HEK293 (cell line): ENCODE measurements around the gene OR6V1.
"Not testable (repeated sequence)": the region's sequence is repeated elsewhere in the genome, so short reads cannot be mapped to it uniquely, and the experiment has no call there.

Experiments
- CTCF ChIP-seq: fragments of 450-650 bp; formaldehyde crosslinking; IDR thresholded peaks from 2 replicates; pipeline ENCODE4 v1.5.1; 2016; ENCODE audit warnings: missing biosample characterization, missing genetic modification characterization
- ELK4 ChIP-seq: IDR thresholded peaks from 2 replicates; pipeline ENCODE4 v1.6.1; 2011; ENCODE audit warnings: mild to moderate bottlenecking, low read depth, low read length, borderline replicate concordance
- KLF16 ChIP-seq: fragments of 450-650 bp; formaldehyde crosslinking; IDR thresholded peaks from 2 replicates; pipeline ENCODE4 v1.5.1; 2017; ENCODE audit warnings: missing biosample characterization, missing genetic modification characterization
- PBX3 ChIP-seq: sonication (generic); formaldehyde crosslinking; IDR thresholded peaks from 2 replicates; pipeline ENCODE4 v1.8.1; 2022; ENCODE audit warnings: mild to moderate bottlenecking, moderate library complexity, missing genetic modification reagents
- PRDM10 ChIP-seq: fragments of 450-650 bp; formaldehyde crosslinking; IDR thresholded peaks from 2 replicates; pipeline ENCODE4 v1.5.1; 2016; ENCODE audit warnings: missing biosample characterization, missing genetic modification characterization
- SP3 ChIP-seq: fragments of 450-650 bp; formaldehyde crosslinking; IDR thresholded peaks from 2 replicates; pipeline ENCODE4 v1.5.1; 2016; ENCODE audit warnings: missing biosample characterization, missing genetic modification characterization
- TRIM28 ChIP-seq: IDR thresholded peaks from 2 replicates; pipeline ENCODE4 v1.6.1; 2011; ENCODE audit warnings: low read length, control low read depth, borderline replicate concordance
- YY1 ChIP-seq: fragments of 450-650 bp; formaldehyde crosslinking; IDR thresholded peaks from 2 replicates; pipeline ENCODE4 v1.5.1; 2018; ENCODE audit warnings: missing biosample characterization, missing genetic modification characterization
- ZNF274 ChIP-seq, 2 experiments: fragments of 200-500 bp in 1 of 2; fragments of 450-650 bp in 1 of 2; sonication (Bioruptor generic) in 1 of 2; formaldehyde crosslinking in 1 of 2; IDR thresholded peaks; 2 replicates each; pipeline versions ENCODE4 v1.5.1 to v1.6.1; 2014 to 2016; ENCODE audit warnings: borderline replicate concordance in 1 of 2, inconsistent platforms in 1 of 2, low read length in 1 of 2, missing biosample characterization in 1 of 2, missing genetic modification characterization in 1 of 2
- ZNF433 ChIP-seq: fragments of 450-650 bp; formaldehyde crosslinking; IDR thresholded peaks from 2 replicates; pipeline ENCODE4 v1.5.1; 2016; ENCODE audit warnings: missing biosample characterization, missing genetic modification characterization, low read depth
- ZNF449 ChIP-seq: fragments of 450-650 bp; formaldehyde crosslinking; IDR thresholded peaks from 2 replicates; pipeline ENCODE4 v1.5.1; 2017; ENCODE audit warnings: missing biosample characterization, mild to moderate bottlenecking, missing genetic modification characterization, moderate library complexity
- ZNF843 ChIP-seq: fragments of 450-650 bp; formaldehyde crosslinking; IDR thresholded peaks from 2 replicates; pipeline ENCODE4 v1.5.1; 2016; ENCODE audit warnings: missing biosample characterization, missing genetic modification characterization
- ZSCAN30 ChIP-seq: fragments of 450-650 bp; IDR thresholded peaks from 2 replicates; pipeline ENCODE4 v1.5.1; 2018; ENCODE audit warnings: missing biosample characterization, mild to moderate bottlenecking, missing genetic modification characterization, moderate library complexity

GRCh38 chr7:143085610-143086009, 33.5 kb downstream of the OR6V1 start:
- not testable (repeated sequence) for TF ChIP-seq ZNF449 (tag by site-specific recombination); YY1; PRDM10 (tag by site-specific recombination); ZNF274 (IDR thresholded peaks at IDR 0.05; ENCODE audit: low read length); ZNF274 (tag by site-specific recombination; IDR thresholded peaks at IDR 0.05; ENCODE audit: borderline replicate concordance); ZNF433; CTCF (tag by site-specific recombination); ZNF843 (tag by site-specific recombination); TRIM28; KLF16; SP3 (tag by site-specific recombination); ELK4; PBX3 (CRISPR knock-in tag); ZSCAN30 (tag by site-specific recombination)
